K562 (cell line): ENCODE data around the gene OCA2. TPM values are rescaled to one million over a fixed set of nuclear protein-coding genes. Genes with fewer than 3 reads are reported as not detected.

Experiments used
- HDAC2 ChIP-seq: fragments of 450-650 bp; IDR thresholded peaks from 2 replicates; pipeline ENCODE4 v1.6.1; 2016; ENCODE audit warnings: mild to moderate bottlenecking
- ZBTB40 ChIP-seq, 2 experiments: fragments of 450-650 bp in 1 of 2; sonication (generic) in 1 of 2; formaldehyde crosslinking in 1 of 2; IDR thresholded peaks; 2 replicates each; pipeline versions ENCODE4 v1.7.1 to v1.9.0; 2016 to 2022; ENCODE audit warnings: inconsistent platforms in 1 of 2, mild to moderate bottlenecking in 1 of 2, missing genetic modification reagents in 1 of 2
- ZBTB7A ChIP-seq: IDR thresholded peaks from 2 replicates; pipeline ENCODE4 v1.6.1; 2011; ENCODE audit warnings: low read depth, mild to moderate bottlenecking, low read length, moderate library complexity, borderline replicate concordance; ENCODE audit not compliant: control insufficient read depth
- ZBTB8A ChIP-seq: fragments of 450-650 bp; IDR thresholded peaks from 2 replicates; pipeline ENCODE4 v1.6.1; 2018; ENCODE audit warnings: mild to moderate bottlenecking, moderate library complexity; ENCODE audit not compliant: partially characterized antibody
- polyA plus RNA-seq, 8 experiments: library from polyadenylated mRNA; depleted of rRNA in 4 of 8; stranded (reverse) in 5 of 8; unstranded in 3 of 8; fragments of >200 nt; fragmentation: Nextera tagmentation in 2 of 8; fragmentation: Illumina TruSeq in 1 of 8; extraction: Ambion mirVana in 2 of 8; extraction: Trizol in 1 of 8; gene quantifications; 2 replicates each; pipeline versions ENCODE4 v1.2.1 to v1.2.3, GENCODE V29; 2011 to 2014; ENCODE audit warnings: inconsistent platforms in 1 of 8, missing spikeins in 1 of 8
- total RNA-seq, 7 experiments: library from RNA; depleted of rRNA in 6 of 7; stranded (reverse); fragments of >200 nt in 6 of 7; fragmentation: Illumina TruSeq in 2 of 7; extraction: Trizol in 2 of 7; gene quantifications; 2 replicates each; pipeline versions ENCODE4 v1.2.1 to v1.2.3, GENCODE V29; 2011 to 2021; ENCODE audit warnings: low replicate concordance in 1 of 7

Gene OCA2
- total and polyA plus RNA-seq, 9 of the 15 experiments (the other 6 are each of a cell fraction or from before 2014, with no cell fraction given): 0.07 to 0.59 (median 0.17) TPM; not detected in 1

GRCh38 chr15:27869697-27870281 is 229.3 kb downstream of the OCA2 start (continued):
- TF ChIP-seq ZBTB7A (no peak), ZBTB40 (IDR thresholded peaks at IDR 0.05) (no peak), ZBTB40 (CRISPR knock-in tag; IDR thresholded peaks at IDR 0.05) (no peak), HDAC2 (no peak), ZBTB8A (no peak)
